Caco-2 (cell line): ENCODE data around the gene KITLG. TPM values are rescaled to one million over a fixed set of nuclear protein-coding genes. Genes with fewer than 3 reads are reported as not detected.
"Not testable (repeated sequence)": the region's sequence is repeated elsewhere in the genome, so short reads cannot be mapped to it uniquely, and the experiment has no call there.

Source experiments
- Bru-seq: library from RNA; stranded (reverse); fragments of 400-500 nt; gene quantifications from one replicate; lab custom pipeline; 2021; lab: Mats Ljungman, UMichigan
- BruChase-seq, 2 experiments: library from RNA; stranded (reverse); fragments of 400-500 nt; gene quantifications; one replicate each; lab custom pipeline; 2021; lab: Mats Ljungman, UMichigan
- BruUV-seq: library from RNA; stranded (reverse); fragments of 400-500 nt; replicated peaks from 2 replicates; lab custom pipeline; 2021; lab: Mats Ljungman, UMichigan
- CTCF ChIA-PET: fragments of 300-600 bp; sonication (Branson Sonifier 250); formaldehyde crosslinking; loops from one replicate; lab custom pipeline; 2022; ENCODE audit warnings: antibody characterized with exemption; lab: Charles Lee
- POLR2A ChIA-PET: fragments of 300-600 bp; sonication (Branson Sonifier 250); formaldehyde crosslinking; loops from one replicate; lab custom pipeline; 2022; ENCODE audit warnings: antibody characterized with exemption; lab: Charles Lee
- DNase-seq, 2 experiments: peaks; one replicate each; pipeline versions ENCODE4 v3.0.0 to v3.0.0-alpha.2; 2020 to 2022
- H3K27me3 ChIP-seq: replicated peaks from 2 replicates; pipeline ENCODE4 v1.6.0; 2011; ENCODE audit warnings: low read length; ENCODE audit not compliant: control insufficient read depth, insufficient read depth
- H3K36me3 ChIP-seq: 2 replicates; pipeline ENCODE4 v1.5.1; 2011; ENCODE audit warnings: low read length; ENCODE audit not compliant: control insufficient read depth, insufficient read depth
- H3K4me1 ChIP-seq: fragments of 250-450 bp; sonication (Bioruptor Pico); 2 replicates; pipeline ENCODE4 v1.5.1; 2020; ENCODE audit warnings: mild to moderate bottlenecking
- H3K4me3 ChIP-seq: 2 replicates; pipeline ENCODE4 v1.5.1; 2011; ENCODE audit warnings: low read depth, mild to moderate bottlenecking, control low read depth, low read length
- H3K9me3 ChIP-seq: fragments of 250-450 bp; sonication (Bioruptor Pico); 2 replicates; pipeline ENCODE4 v1.5.1; 2020; ENCODE audit warnings: mild to moderate bottlenecking, moderate library complexity
- H3K27ac Mint-ChIP-seq: one replicate; pipeline ENCODE4 v1.8.0; 2022; ENCODE audit warnings: mixed read lengths; ENCODE audit not compliant: unreplicated experiment
- H3K27me3 Mint-ChIP-seq: one replicate; pipeline ENCODE4 v1.8.0; 2022; ENCODE audit warnings: mixed read lengths; ENCODE audit not compliant: insufficient read depth, unreplicated experiment
- H3K36me3 Mint-ChIP-seq: one replicate; pipeline ENCODE4 v1.8.0; 2022; ENCODE audit warnings: mild to moderate bottlenecking, mixed read lengths; ENCODE audit not compliant: insufficient read depth, unreplicated experiment
- H3K4me1 Mint-ChIP-seq: one replicate; pipeline ENCODE4 v1.8.0; 2022; ENCODE audit warnings: low read depth, mixed read lengths; ENCODE audit not compliant: unreplicated experiment
- H3K4me3 Mint-ChIP-seq: one replicate; pipeline ENCODE4 v1.8.0; 2022; ENCODE audit warnings: mild to moderate bottlenecking, moderate library complexity, mixed read lengths; ENCODE audit not compliant: unreplicated experiment
- H3K9me3 Mint-ChIP-seq: one replicate; pipeline ENCODE4 v1.8.0; 2022; ENCODE audit warnings: mixed read lengths; ENCODE audit not compliant: unreplicated experiment
- intact Hi-C: fragments of 100-400 bp; cut with micrococcal nuclease; formaldehyde crosslinking; loops from one replicate; pipeline ENCODE4 v1.10.0; 2022; ENCODE audit not compliant: unreplicated experiment
- long read RNA-seq: library from polyadenylated mRNA; stranded (forward); transcript quantifications from one replicate; pipeline ENCODE4 v2.0.0, GENCODE V29; 2022
- total RNA-seq: library from RNA; stranded (reverse); gene quantifications from 2 replicates; pipeline ENCODE4 v1.2.3, GENCODE V29; 2022
- TF ChIP-seq, protein P1 (sequence below), 2 experiments: fragments of 200-600 bp in 1 of 2; IDR thresholded peaks; 1 replicate in 1 of 2; 2 replicates in 1 of 2; pipeline versions ENCODE4 v1.5.1 to v1.8.0; 2011 to 2022; ENCODE audit warnings: antibody characterized with exemption in 1 of 2, control low read depth in 1 of 2, inconsistent platforms in 1 of 2, low read depth in 1 of 2, low read length in 1 of 2, mild to moderate bottlenecking in 1 of 2, moderate library complexity in 1 of 2; ENCODE audit not compliant: insufficient read depth in 1 of 2, severe bottlenecking in 1 of 2, unreplicated experiment in 1 of 2

KITLG gene, protein sequence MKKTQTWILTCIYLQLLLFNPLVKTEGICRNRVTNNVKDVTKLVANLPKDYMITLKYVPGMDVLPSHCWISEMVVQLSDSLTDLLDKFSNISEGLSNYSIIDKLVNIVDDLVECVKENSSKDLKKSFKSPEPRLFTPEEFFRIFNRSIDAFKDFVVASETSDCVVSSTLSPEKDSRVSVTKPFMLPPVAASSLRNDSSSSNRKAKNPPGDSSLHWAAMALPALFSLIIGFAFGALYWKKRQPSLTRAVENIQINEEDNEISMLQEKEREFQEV
- 200 and 211 TPM in 2 replicates for total RNA-seq
- percentile 99 among the genes with signal in this experiment for Bru-seq, nascent RNA
- percentile 99 among the genes with signal in this experiment for BruChase-seq, experiment 1, labeled RNA remaining after a 2-hour chase
- BruChase-seq, experiment 2, labeled RNA remaining after a 6-hour chase, result percentile 95 among the genes with signal in this experiment
- long read RNA-seq, full-length matches to known transcripts, result 42 of 75 reads
- long read RNA-seq, partial matches to known transcripts, result 5 of 75 reads
- long read RNA-seq, other reads (novel, unspliced or antisense), result 28 of 75 reads

DNA sequence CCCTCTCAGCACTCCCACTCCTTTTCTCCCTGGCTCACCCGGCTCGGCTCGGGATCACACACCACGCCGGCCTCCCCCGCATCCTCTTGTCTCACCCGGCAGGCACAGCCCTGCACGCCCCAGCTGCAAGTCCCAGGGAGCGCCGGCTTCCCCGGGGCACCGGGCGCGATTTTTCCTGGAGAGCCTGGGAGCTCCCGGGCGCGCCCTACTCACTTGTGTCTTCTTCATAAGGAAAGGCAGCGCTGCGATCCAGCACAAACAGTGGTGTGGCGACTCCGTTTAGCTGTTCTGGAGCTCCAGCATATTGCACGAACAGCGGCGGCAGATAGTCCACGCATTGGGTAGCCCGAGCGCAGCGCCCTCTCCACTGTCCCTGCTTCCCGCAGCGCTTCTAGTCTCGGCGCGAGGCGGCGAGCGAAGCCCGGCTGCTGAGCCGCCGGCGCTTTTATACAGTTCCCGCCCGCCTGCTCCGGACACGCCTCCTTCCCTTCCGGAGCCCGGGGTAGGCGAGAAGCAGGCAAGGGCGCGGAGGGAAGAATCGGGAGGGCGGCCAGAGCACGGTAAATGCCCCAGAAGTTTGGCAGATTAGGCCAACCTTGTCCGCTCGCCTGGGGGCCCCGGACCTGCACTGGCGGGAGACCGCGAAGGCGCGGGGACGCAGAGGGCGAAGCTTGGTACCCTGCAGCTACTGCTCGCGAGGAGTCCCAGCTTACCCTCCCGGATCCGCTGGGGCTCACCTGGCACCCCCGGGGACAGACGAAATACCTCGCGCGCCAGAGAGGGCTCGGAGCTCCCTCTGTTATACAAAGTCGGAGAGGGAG is at the start of gene KITLG:
TSS of gene KITLG (minus strand) at position 421 of the 821 bp plus-strand sequence. CDS start at position 228, 193 bp downstream.
- TF ChIP-seq, protein P1, sequence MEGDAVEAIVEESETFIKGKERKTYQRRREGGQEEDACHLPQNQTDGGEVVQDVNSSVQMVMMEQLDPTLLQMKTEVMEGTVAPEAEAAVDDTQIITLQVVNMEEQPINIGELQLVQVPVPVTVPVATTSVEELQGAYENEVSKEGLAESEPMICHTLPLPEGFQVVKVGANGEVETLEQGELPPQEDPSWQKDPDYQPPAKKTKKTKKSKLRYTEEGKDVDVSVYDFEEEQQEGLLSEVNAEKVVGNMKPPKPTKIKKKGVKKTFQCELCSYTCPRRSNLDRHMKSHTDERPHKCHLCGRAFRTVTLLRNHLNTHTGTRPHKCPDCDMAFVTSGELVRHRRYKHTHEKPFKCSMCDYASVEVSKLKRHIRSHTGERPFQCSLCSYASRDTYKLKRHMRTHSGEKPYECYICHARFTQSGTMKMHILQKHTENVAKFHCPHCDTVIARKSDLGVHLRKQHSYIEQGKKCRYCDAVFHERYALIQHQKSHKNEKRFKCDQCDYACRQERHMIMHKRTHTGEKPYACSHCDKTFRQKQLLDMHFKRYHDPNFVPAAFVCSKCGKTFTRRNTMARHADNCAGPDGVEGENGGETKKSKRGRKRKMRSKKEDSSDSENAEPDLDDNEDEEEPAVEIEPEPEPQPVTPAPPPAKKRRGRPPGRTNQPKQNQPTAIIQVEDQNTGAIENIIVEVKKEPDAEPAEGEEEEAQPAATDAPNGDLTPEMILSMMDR (IDR thresholded peaks at IDR 0.05; ENCODE audit: insufficient read depth in 1 of 2, low read depth in 1 of 2, low read length in 1 of 2, severe bottlenecking in 1 of 2, unreplicated experiment in 1 of 2), result peak in 1 of 2 experiments; percentile 43
- Histone ChIP-seq H3K27me3 (no peaks in the 10 kb centered on the region), H3K4me3 (peak within 1 kb of the TSS; percentile 74), H3K36me3 (no peaks in the 10 kb centered on the region), H3K9me3 (peaks cover 3% of the 10 kb centered on the region; the same call in 1 of the 2 replicates), H3K4me1 (peaks cover 14% of the 10 kb centered on the region)
- BruUV-seq, result no TSS peak
- DNase-seq, result peak; percentile 90 to 94
- no peaks in the 10 kb centered on the region for H3K4me1 Mint-ChIP-seq
- H3K27me3 Mint-ChIP-seq, result no peaks in the 10 kb centered on the region
- H3K27ac Mint-ChIP-seq, result peak within 1 kb of the TSS; percentile 87
- H3K4me3 Mint-ChIP-seq, result peak within 1 kb of the TSS; percentile 86
- intact Hi-C loops, result loop anchor here (1.0 to 5.0 kb wide), 2 partner anchors 167 to 346 kb away; no protein-coding TSS in a partner anchor
- CTCF ChIA-PET, result interaction anchor here (0.8 to 0.9 kb wide), 2 partner anchors 413 kb away, joined by 3 to 5 read pairs; no protein-coding TSS in a partner anchor
- POLR2A ChIA-PET, result interaction anchor here (0.5 to 1.4 kb wide), 9 partner anchors 15 to 438 kb away, joined by 3 to 7 read pairs (median 3); partner anchors contain the start of genes CEP290 and TMTC3
- H3K9me3 Mint-ChIP-seq, result no peaks in the 10 kb centered on the region
- peaks cover 53% of the 10 kb centered on the region for H3K36me3 Mint-ChIP-seq

DNA sequence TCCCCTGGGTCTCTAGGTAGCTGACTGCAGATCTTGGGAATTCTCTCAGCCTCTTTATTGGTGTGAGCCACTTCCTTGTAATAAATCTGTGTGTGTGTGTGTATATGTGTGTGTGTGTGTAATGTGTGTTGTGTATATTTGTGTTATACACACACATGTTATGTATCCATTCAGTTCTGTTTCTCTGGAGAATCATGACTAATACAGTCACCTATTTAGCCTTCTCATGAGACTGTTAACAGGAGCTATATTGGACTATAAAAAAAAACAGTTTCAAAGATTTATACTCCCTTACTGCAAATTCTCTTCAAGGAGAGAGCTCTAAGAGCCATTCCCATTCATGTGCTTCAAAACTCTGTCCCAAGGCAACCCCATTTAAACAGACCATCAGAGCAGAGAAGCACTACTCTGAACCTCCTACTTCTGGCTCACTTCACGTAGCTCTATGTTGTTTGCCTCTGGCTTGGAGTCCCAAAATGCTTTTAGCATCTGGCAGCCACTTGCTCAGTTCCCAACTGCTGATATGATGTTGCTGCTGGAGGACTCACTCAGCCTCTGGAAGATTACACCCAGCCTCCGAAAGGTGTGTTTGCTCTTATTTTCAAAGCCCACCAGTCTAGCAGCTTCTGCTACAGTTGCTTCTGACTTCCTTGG is 48.7 kb upstream of the KITLG start:
- intact Hi-C loops, result no loop called here
- no TSS peak for BruUV-seq

DNA sequence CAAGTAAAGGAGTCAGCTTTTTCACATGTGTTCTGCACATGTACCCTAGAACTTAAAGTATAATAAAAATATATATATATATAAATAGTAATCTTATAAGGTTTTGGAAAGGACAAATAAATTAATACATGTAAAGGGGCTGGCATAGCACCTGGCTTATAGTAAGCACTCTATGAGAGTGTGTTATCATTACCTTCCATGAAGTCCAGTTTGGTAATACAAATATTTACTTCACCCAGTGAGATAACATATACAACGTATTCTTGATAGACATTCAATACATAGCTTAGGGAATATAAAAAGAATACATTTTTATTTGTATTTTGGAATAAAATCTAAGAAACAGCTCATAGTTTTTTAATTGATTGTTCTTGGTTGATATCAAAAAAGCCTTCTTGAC is 47.8 kb upstream of the KITLG start:
- H3K9me3 Mint-ChIP-seq, result peaks cover 21% of the 10 kb centered on the region
- H3K36me3 Mint-ChIP-seq, H3K4me1 Mint-ChIP-seq, H3K27me3 Mint-ChIP-seq, intact Hi-C loops, H3K4me1 ChIP-seq, H3K36me3 ChIP-seq, POLR2A ChIA-PET, H3K9me3 ChIP-seq, DNase-seq, BruUV-seq, CTCF ChIA-PET, H3K4me3 ChIP-seq, H3K4me3 Mint-ChIP-seq, H3K27me3 ChIP-seq, H3K27ac Mint-ChIP-seq: not testable (repeated sequence)

More for the DNA sequence above, 48.7 kb upstream of the KITLG start:
- H3K9me3 Mint-ChIP-seq, result peaks cover 21% of the 10 kb centered on the region
- no peak for DNase-seq
- Histone ChIP-seq H3K27me3 (no peaks in the 10 kb centered on the region), H3K4me3 (no peak overlapping the region), H3K36me3 (no peaks in the 10 kb centered on the region), H3K9me3 (no peaks in the 10 kb centered on the region), H3K4me1 (peaks cover 6% of the 10 kb centered on the region; the same call in 1 of the 2 replicates)
- no peaks in the 10 kb centered on the region for H3K27me3 Mint-ChIP-seq
- H3K27ac Mint-ChIP-seq, result no peak overlapping the region
- CTCF ChIA-PET, result no interaction called here
- no peaks in the 10 kb centered on the region for H3K36me3 Mint-ChIP-seq
- TF ChIP-seq, protein P1 (IDR thresholded peaks at IDR 0.05; ENCODE audit: insufficient read depth in 1 of 2, low read depth in 1 of 2, low read length in 1 of 2, severe bottlenecking in 1 of 2, unreplicated experiment in 1 of 2), result no peak
- POLR2A ChIA-PET, result no interaction called here
- peaks cover 6% of the 10 kb centered on the region for H3K4me1 Mint-ChIP-seq
- H3K4me3 Mint-ChIP-seq, result no peak overlapping the region
